ENCODE data around the gene CORO6.
"Not testable (repeated sequence)": the region's sequence is repeated elsewhere in the genome, so short reads cannot be mapped to it uniquely, and the experiment has no call there.

The CORO6 gene

GRCh38 chr17:29622337-29623282 lies at the start of gene CORO6:
CORO6 (minus strand) TSS chr17:29622912; CDS start chr17:29621421, 1,491 bp downstream.
- FAIRE-seq (no peak), DNase-seq (ENCODE audit: low spot score) (no peak)

GRCh38 chr17:29671661-29672060 lies 48.9 kb upstream of the CORO6 start:
- no peak for FAIRE-seq

GRCh38 chr17:29669266-29669665 lies 46.6 kb upstream of the CORO6 start:
- DNase-seq (ENCODE audit: low spot score): no peak
- no peak for FAIRE-seq

More at GRCh38 chr17:29671661-29672060, 48.9 kb upstream of the CORO6 start:
- no peak for DNase-seq (ENCODE audit: low spot score)

- FAIRE-seq (no peak), DNase-seq (ENCODE audit: low spot score) (no peak)
These were observed 45.3 kb upstream of the CORO6 start for GRCh38 chr17:29667969-29668368.

- no peak for FAIRE-seq
- DNase-seq (ENCODE audit: low spot score): no peak
These were observed 42.7 kb upstream of the CORO6 start for GRCh38 chr17:29665481-29665810.

- FAIRE-seq (no peak), DNase-seq (ENCODE audit: low spot score) (no peak)
These were observed 42.2 kb upstream of the CORO6 start for GRCh38 chr17:29664743-29665480.

- no peak for FAIRE-seq
- DNase-seq (ENCODE audit: low spot score): no peak
These were observed 40.4 kb upstream of the CORO6 start for GRCh38 chr17:29663155-29663554.

- DNase-seq (ENCODE audit: low spot score) (no peak), FAIRE-seq (no peak)
These were observed 38.5 kb upstream of the CORO6 start for GRCh38 chr17:29661213-29661612.

GRCh38 chr17:29659155-29659554 lies 36.4 kb upstream of the CORO6 start:
- FAIRE-seq (no peak), DNase-seq (ENCODE audit: low spot score) (no peak)

GRCh38 chr17:29655323-29655722 lies 32.6 kb upstream of the CORO6 start:
- FAIRE-seq (no peak), DNase-seq (ENCODE audit: low spot score) (no peak)

- DNase-seq (ENCODE audit: low spot score) (no peak), FAIRE-seq (no peak)
These were observed 31.4 kb upstream of the CORO6 start for GRCh38 chr17:29653995-29654714.

- no peak for FAIRE-seq
These were observed 30.3 kb upstream of the CORO6 start for GRCh38 chr17:29652976-29653375.

GRCh38 chr17:29651913-29652312 lies 29.2 kb upstream of the CORO6 start:
- not testable (repeated sequence) for DNase-seq (ENCODE audit: low spot score); FAIRE-seq

More at GRCh38 chr17:29652976-29653375, 30.3 kb upstream of the CORO6 start:
- no peak for DNase-seq (ENCODE audit: low spot score)

GRCh38 chr17:29650396-29650795 lies 27.7 kb upstream of the CORO6 start:
- DNase-seq (ENCODE audit: low spot score): no peak
- FAIRE-seq: no peak

GRCh38 chr17:29649359-29649758 lies 26.6 kb upstream of the CORO6 start:
- DNase-seq (ENCODE audit: low spot score) (no peak), FAIRE-seq (no peak)

GRCh38 chr17:29648005-29648404 lies 25.3 kb upstream of the CORO6 start:
- FAIRE-seq: no peak
- DNase-seq (ENCODE audit: low spot score): no peak

- FAIRE-seq (no peak), DNase-seq (ENCODE audit: low spot score) (no peak)
These were observed 22.9 kb upstream of the CORO6 start for GRCh38 chr17:29645515-29646051.

- FAIRE-seq: no peak
- no peak for DNase-seq (ENCODE audit: low spot score)
These were observed 21.1 kb upstream of the CORO6 start for GRCh38 chr17:29643817-29644160.

- FAIRE-seq (no peak), DNase-seq (ENCODE audit: low spot score) (no peak)
These were observed 19.5 kb upstream of the CORO6 start for GRCh38 chr17:29642171-29642611.

- no peak for FAIRE-seq
- no peak for DNase-seq (ENCODE audit: low spot score)
These were observed 18.4 kb upstream of the CORO6 start for GRCh38 chr17:29640981-29641642.

GRCh38 chr17:29640413-29640812 lies 17.7 kb upstream of the CORO6 start:
- DNase-seq (ENCODE audit: low spot score) (no peak), FAIRE-seq (no peak)
